ENCODE measurements around the gene NUDT7. TPM values are rescaled to one million over a fixed set of nuclear protein-coding genes. Genes with fewer than 3 reads are reported as not detected.

Gene NUDT7
- total RNA-seq, 4 donors from 2014 or later: 5.8 to 14.4 (median 9.1) TPM

GRCh38 chr16:77686385-77686784 is 35.9 kb upstream of the NUDT7 start:
- no peak overlapping the region for H3K4me3 ChIP-seq

GRCh38 chr16:77689971-77690370 is 32.3 kb upstream of the NUDT7 start:
- no peaks in the 10 kb centered on the region for H3K4me1 ChIP-seq
- no peaks in the 10 kb centered on the region for H3K9me3 ChIP-seq
- H3K27ac ChIP-seq: no peak overlapping the region
- no peak for DNase-seq
- no peaks in the 10 kb centered on the region for H3K27me3 ChIP-seq
- H3K4me3 ChIP-seq: no peak overlapping the region
- TF ChIP-seq CTCF (IDR thresholded peaks at IDR 0.05) (no peak), POLR2A (IDR thresholded peaks at IDR 0.05) (no peak)
- no peaks in the 10 kb centered on the region for H3K36me3 ChIP-seq

More at GRCh38 chr16:77686385-77686784, 35.9 kb upstream of the NUDT7 start:
- Histone ChIP-seq H3K9me3 (no peaks in the 10 kb centered on the region), H3K27ac (no peak overlapping the region), H3K36me3 (no peaks in the 10 kb centered on the region), H3K27me3 (no peaks in the 10 kb centered on the region), H3K4me1 (no peaks in the 10 kb centered on the region)
- DNase-seq: no peak
- TF ChIP-seq POLR2A (IDR thresholded peaks at IDR 0.05) (no peak), CTCF (IDR thresholded peaks at IDR 0.05) (no peak)

GRCh38 chr16:77690416-77690815 is 31.9 kb upstream of the NUDT7 start:
- H3K4me3 ChIP-seq: no peak overlapping the region
- no peaks in the 10 kb centered on the region for H3K27me3 ChIP-seq
- DNase-seq: no peak
- H3K4me1 ChIP-seq: no peaks in the 10 kb centered on the region
- H3K27ac ChIP-seq: no peak overlapping the region
- no peaks in the 10 kb centered on the region for H3K9me3 ChIP-seq
- TF ChIP-seq CTCF (IDR thresholded peaks at IDR 0.05): no peak
- no peak for TF ChIP-seq POLR2A (IDR thresholded peaks at IDR 0.05)
- no peaks in the 10 kb centered on the region for H3K36me3 ChIP-seq

GRCh38 chr16:77692612-77693011 is 29.7 kb upstream of the NUDT7 start:
- no peak overlapping the region for H3K4me3 ChIP-seq
- no peaks in the 10 kb centered on the region for H3K4me1 ChIP-seq
- no peaks in the 10 kb centered on the region for H3K27me3 ChIP-seq
- no peaks in the 10 kb centered on the region for H3K9me3 ChIP-seq
- no peak for DNase-seq
- H3K36me3 ChIP-seq: no peaks in the 10 kb centered on the region
- H3K27ac ChIP-seq: no peak overlapping the region
- TF ChIP-seq CTCF (IDR thresholded peaks at IDR 0.05) (no peak), POLR2A (IDR thresholded peaks at IDR 0.05) (no peak)

GRCh38 chr16:77696149-77696548 is 26.2 kb upstream of the NUDT7 start:
- DNase-seq: no peak
- Histone ChIP-seq H3K36me3 (no peaks in the 10 kb centered on the region), H3K9me3 (no peaks in the 10 kb centered on the region), H3K27me3 (no peaks in the 10 kb centered on the region), H3K27ac (no peak overlapping the region), H3K4me1 (no peaks in the 10 kb centered on the region), H3K4me3 (no peak overlapping the region)
- TF ChIP-seq POLR2A (IDR thresholded peaks at IDR 0.05) (no peak), CTCF (IDR thresholded peaks at IDR 0.05) (no peak)

GRCh38 chr16:77700846-77701245 is 21.5 kb upstream of the NUDT7 start:
- Histone ChIP-seq H3K4me1 (no peaks in the 10 kb centered on the region), H3K36me3 (no peaks in the 10 kb centered on the region)
- TF ChIP-seq POLR2A (IDR thresholded peaks at IDR 0.05): no peak
- TF ChIP-seq CTCF (IDR thresholded peaks at IDR 0.05): no peak

More at GRCh38 chr16:77700846-77701245, 21.5 kb upstream of the NUDT7 start:
- no peak overlapping the region for H3K4me3 ChIP-seq
- H3K27me3 ChIP-seq: no peaks in the 10 kb centered on the region
- no peak overlapping the region for H3K27ac ChIP-seq
- no peak for DNase-seq
- H3K9me3 ChIP-seq: no peaks in the 10 kb centered on the region

Measured in Peyer's patch (tissue), 4 donors.